Effector CD8-positive, alpha-beta T cell (primary cell): ENCODE measurements around the gene GNAZ.
A peak's percentile ranks its signal among the peaks of the same experiment; 100 is the strongest.

ENCODE experiments used
- DNase-seq: peaks from one replicate; lab custom pipeline; 2025; lab: John Stamatoyannopoulos, UW

The GNAZ gene

GRCh38 chr22:23064381-23065068 is 5.8 kb upstream of the GNAZ start:
- no peak for DNase-seq

- no peak for DNase-seq
Measured at GRCh38 chr22:23065069-23065451, 5.3 kb upstream of the GNAZ start.

GRCh38 chr22:23065495-23066122 is 4.7 kb upstream of the GNAZ start:
- DNase-seq: no peak

GRCh38 chr22:23066200-23067022 is 3.9 kb upstream of the GNAZ start:
- DNase-seq: no peak

- no peak for DNase-seq
Measured at GRCh38 chr22:23067023-23067650, 3.2 kb upstream of the GNAZ start.

GRCh38 chr22:23067691-23068090 is 2.6 kb upstream of the GNAZ start:
- DNase-seq: no peak

- no peak for DNase-seq
Measured at GRCh38 chr22:23068096-23068831, 2.1 kb upstream of the GNAZ start.

- DNase-seq: no peak
Measured at GRCh38 chr22:23068832-23069385, 1.4 kb upstream of the GNAZ start.

- peak; percentile 77 for DNase-seq
Measured at GRCh38 chr22:23069502-23070357, 589 bp upstream of the GNAZ start.

- DNase-seq: no peak
Measured at GRCh38 chr22:23071230-23072076, 1.1 kb downstream of the GNAZ start.

- DNase-seq: no peak
Measured at GRCh38 chr22:23072077-23072910, 2.0 kb downstream of the GNAZ start.

- DNase-seq: no peak
Measured at GRCh38 chr22:23072911-23073491, 2.7 kb downstream of the GNAZ start.

GRCh38 chr22:23073526-23074229 is 3.4 kb downstream of the GNAZ start:
- no peak for DNase-seq

GRCh38 chr22:23074451-23074850 is 4.1 kb downstream of the GNAZ start:
- no peak for DNase-seq

GRCh38 chr22:23075050-23075449 is 4.7 kb downstream of the GNAZ start:
- no peak for DNase-seq

- DNase-seq: no peak
Measured at GRCh38 chr22:23075525-23076216, 5.4 kb downstream of the GNAZ start.
